AG04449 (cell line): Measurements from ENCODE around the gene LPAR2.

Experiments
- CTCF ChIA-PET: fragments of 350-600 bp; formaldehyde crosslinking; extraction: SDS; loops from one replicate; lab custom pipeline; 2021; ENCODE audit warnings: antibody characterized with exemption; lab: Yijun Ruan, JAX
- POLR2A ChIA-PET: fragments of 400-600, 350-600 bp; formaldehyde crosslinking; extraction: SDS; loops from one replicate; lab custom pipeline; 2020; ENCODE audit warnings: antibody characterized with exemption, inconsistent platforms; lab: Yijun Ruan, JAX
- DNase-seq: peaks from one replicate; pipeline ENCODE4 v3.0.0-alpha.2; 2010; ENCODE audit warnings: low read depth, low spot score
- H3K4me3 ChIP-seq: 2 replicates; pipeline ENCODE4 v1.5.1; 2011; ENCODE audit warnings: low read depth, mild to moderate bottlenecking, control low read depth, low read length
- CTCF ChIP-seq: IDR thresholded peaks from one replicate; pipeline ENCODE4 v1.5.1; 2011; ENCODE audit warnings: mild to moderate bottlenecking, moderate library complexity, low read length, control low read depth, inconsistent platforms; ENCODE audit not compliant: insufficient read depth; ENCODE audit errors: missing control alignments

The LPAR2 gene

DNA sequence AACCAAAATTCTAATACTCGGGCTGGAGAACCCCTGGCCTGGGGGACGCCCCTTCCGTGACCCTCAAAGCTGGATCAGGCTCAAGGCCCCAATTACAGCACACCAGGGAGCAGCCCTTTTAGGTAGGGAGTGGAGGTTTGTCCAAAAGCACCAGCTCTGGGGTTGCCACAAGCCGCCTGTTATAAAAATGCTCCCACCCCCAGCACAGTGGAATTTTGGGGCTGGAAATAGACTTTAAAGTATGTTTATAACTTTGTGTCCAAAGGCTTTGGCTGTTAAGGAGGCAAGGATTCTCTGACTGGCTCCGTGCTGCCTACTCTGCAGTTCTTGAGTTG, 16.0 kb upstream of the LPAR2 start:
- ChIA-PET POLR2A (no interaction called here), CTCF (interaction anchor here (0.6 to 8.0 kb wide), 28 partner anchors 9 to 140 kb away, joined by 3 to 279 read pairs (median 5); partner anchors contain the start of genes ATP13A1, CILP2, LPAR2 and NDUFA13)
- TF ChIP-seq CTCF: no peak
- DNase-seq: no peak
- H3K4me3 ChIP-seq: no peak overlapping the region

DNA sequence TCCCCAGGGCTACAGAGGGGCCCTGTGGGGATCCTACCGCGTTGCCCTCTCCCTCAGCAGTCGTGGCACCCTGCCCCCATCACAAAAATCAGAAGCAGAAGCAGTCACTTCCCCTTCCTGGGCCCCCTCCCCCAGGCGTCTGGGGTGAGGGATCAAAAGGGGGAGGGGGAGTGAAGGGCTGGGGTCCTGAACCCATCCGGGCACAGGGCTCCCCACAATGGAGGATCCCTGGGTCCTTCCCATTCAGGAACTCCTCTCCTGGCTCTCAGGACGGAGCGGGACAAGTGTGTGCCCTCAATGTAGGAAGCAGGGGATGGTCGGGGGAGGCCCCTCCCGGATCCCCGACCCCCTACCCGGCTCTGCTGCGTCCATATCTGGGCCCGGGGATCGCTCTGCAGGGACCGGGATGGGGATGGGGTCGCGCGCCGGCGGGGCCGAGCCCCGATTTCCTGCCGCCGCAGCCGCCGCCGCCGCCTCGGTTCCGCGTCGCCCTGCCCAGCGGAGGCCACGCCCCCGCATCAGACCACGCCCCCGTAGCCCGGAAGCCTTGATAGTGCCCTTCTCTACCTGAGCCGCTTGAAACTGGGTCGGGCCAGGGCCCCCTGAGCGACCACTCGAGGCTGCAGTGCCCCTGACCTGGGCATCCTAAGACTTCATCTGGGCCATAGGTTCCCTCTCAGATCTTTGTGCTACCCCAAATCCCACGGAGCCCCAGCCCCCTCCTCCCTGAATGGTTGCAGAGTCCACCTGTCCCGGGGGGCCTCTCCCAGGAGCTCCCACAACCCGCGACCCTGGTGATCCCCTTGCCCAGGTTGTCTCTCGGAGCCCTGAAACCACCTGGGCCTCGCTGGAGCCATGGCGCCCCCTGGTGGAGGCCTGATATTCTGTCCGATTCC, 15.4 kb upstream of the LPAR2 start, which contains the start of gene GMIP:
Gene GMIP, minus strand, starts transcription at position 500 of the 896 bp plus-strand sequence. Its CDS starts 128 bp downstream, at position 372.
- POLR2A ChIA-PET: interaction anchor here (0.9 kb wide), 1 partner anchor 111 kb away, joined by 4 read pairs; no protein-coding TSS in a partner anchor

GRCh38 chr19:19642506-19643157, 14.6 kb upstream of the LPAR2 start:
- no peak for DNase-seq
- ChIA-PET POLR2A (interaction anchor here (0.9 kb wide), 1 partner anchor 110 kb away, joined by 4 read pairs; no protein-coding TSS in a partner anchor), CTCF (interaction anchor here (5.0 kb wide), 1 partner anchor 111 kb away, joined by 37 read pairs; no protein-coding TSS in a partner anchor)
- H3K4me3 ChIP-seq: peak overlapping the region; percentile 88
- no peak for TF ChIP-seq CTCF

More for the DNA sequence above, 15.4 kb upstream of the LPAR2 start, which contains the start of gene GMIP:
- H3K4me3 ChIP-seq: peak within 1 kb of the TSS; percentile 88
- CTCF ChIA-PET: interaction anchor here (0.6 to 8.0 kb wide), 27 partner anchors 9 to 140 kb away, joined by 3 to 279 read pairs (median 5); partner anchors contain the start of genes ATP13A1, CILP2, LPAR2 and NDUFA13
- TF ChIP-seq CTCF: peak; percentile 79
- DNase-seq: no peak

DNA sequence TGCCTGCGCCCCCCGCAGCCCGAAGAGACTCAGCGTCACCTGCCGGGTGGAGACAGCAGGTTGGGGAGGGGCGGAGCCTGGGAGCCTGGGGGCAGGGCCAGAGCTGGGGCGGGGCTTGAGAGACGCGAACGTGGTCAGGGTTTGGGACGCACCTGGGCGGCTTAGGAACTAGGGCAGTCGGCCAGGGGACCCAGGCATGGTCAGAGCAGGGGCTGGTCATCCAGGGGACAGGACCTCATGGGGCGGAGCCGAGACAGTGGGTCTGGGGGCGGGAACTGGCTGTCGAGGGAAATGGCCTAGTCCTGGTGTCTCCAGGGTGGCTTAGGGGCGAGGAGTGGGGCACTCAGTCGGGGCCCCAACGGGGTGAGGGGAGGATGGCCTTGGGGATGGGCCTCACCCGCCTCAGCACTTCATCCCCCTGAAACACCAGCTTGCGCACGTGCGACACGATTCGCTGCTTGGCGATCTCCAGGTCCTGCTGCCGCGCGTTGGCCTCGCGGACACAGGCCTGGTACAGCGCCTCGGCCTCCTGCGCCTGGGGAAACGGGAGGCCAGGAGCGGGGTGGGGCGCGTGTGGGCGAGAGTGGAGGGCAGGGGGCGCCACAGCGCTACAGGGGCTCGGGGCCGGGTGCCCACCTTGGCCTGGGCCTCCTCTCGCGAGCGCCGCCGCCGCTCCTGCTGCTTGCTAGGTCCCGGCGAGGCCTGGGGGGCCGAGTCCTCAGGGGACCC, 9.7 kb upstream of the LPAR2 start:
- ChIA-PET POLR2A (no interaction called here), CTCF (interaction anchor here (1.8 to 5.0 kb wide), 2 partner anchors 105 to 106 kb away, joined by 6 to 37 read pairs; no protein-coding TSS in a partner anchor)
- H3K4me3 ChIP-seq: no peak overlapping the region
- no peak for DNase-seq
- TF ChIP-seq CTCF: no peak

- no peak for TF ChIP-seq CTCF
- ChIA-PET CTCF (interaction anchor here (1.8 kb wide), 1 partner anchor 105 kb away, joined by 6 read pairs; no protein-coding TSS in a partner anchor), POLR2A (no interaction called here)
- no peak overlapping the region for H3K4me3 ChIP-seq
- no peak for DNase-seq
These were observed 9.1 kb upstream of the LPAR2 start for GRCh38 chr19:19637186-19637522.
